Neural progenitor cell (in vitro differentiated cells): ENCODE data around the gene SLC39A7.

Source experiments
- EZH2phosphoT487 ChIP-seq: fragments of 200-600 bp; sonication (generic); IDR thresholded peaks from 2 replicates; pipeline ENCODE4 v1.6.1; 2017; ENCODE audit warnings: antibody characterized with exemption
- TF ChIP-seq, protein P1 (sequence below): fragments of 200-600 bp; sonication (generic); IDR thresholded peaks from 2 replicates; pipeline ENCODE4 v1.5.1; 2017; ENCODE audit warnings: antibody characterized with exemption, mild to moderate bottlenecking

DNA sequence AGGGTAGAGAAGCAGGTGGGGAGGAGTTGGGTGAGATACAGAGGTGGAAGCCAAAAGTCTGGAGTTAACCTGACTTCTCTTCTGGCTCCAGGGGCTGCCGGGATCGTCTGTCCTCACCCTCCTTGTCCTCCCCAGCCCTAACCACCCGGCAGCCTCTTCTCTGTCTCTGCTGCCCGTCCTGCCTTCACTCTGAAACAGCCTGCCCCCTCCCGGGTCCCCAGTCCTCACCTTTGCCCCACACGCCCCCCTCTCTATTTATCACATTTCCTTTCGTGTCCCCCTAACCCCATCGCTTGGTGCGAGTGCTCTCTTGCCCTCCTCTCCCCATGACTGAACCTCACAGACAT lies 13.3 kb downstream of the SLC39A7 start:
- no peak for TF ChIP-seq EZH2phosphoT487
- TF ChIP-seq, protein P1, sequence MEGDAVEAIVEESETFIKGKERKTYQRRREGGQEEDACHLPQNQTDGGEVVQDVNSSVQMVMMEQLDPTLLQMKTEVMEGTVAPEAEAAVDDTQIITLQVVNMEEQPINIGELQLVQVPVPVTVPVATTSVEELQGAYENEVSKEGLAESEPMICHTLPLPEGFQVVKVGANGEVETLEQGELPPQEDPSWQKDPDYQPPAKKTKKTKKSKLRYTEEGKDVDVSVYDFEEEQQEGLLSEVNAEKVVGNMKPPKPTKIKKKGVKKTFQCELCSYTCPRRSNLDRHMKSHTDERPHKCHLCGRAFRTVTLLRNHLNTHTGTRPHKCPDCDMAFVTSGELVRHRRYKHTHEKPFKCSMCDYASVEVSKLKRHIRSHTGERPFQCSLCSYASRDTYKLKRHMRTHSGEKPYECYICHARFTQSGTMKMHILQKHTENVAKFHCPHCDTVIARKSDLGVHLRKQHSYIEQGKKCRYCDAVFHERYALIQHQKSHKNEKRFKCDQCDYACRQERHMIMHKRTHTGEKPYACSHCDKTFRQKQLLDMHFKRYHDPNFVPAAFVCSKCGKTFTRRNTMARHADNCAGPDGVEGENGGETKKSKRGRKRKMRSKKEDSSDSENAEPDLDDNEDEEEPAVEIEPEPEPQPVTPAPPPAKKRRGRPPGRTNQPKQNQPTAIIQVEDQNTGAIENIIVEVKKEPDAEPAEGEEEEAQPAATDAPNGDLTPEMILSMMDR, result no peak
